HEK293T (cell line): Measurements from ENCODE around the gene CCM2.
"Not testable (repeated sequence)": the region's sequence is repeated elsewhere in the genome, so short reads cannot be mapped to it uniquely, and the experiment has no call there.

Experiments used
- ARNT ChIP-seq: fragments of 450-650 bp; IDR thresholded peaks from 2 replicates; pipeline ENCODE4 v1.6.1; 2017; ENCODE audit warnings: mild to moderate bottlenecking
- BHLHE40 ChIP-seq: fragments of 450-650 bp; IDR thresholded peaks from 2 replicates; pipeline ENCODE4 v1.6.1; 2016; ENCODE audit warnings: mild to moderate bottlenecking, moderate library complexity, borderline replicate concordance
- FOXK2 ChIP-seq: fragments of 450-650 bp; IDR thresholded peaks from 2 replicates; pipeline ENCODE4 v1.6.1; 2016; ENCODE audit warnings: mild to moderate bottlenecking
- SP1 ChIP-seq: fragments of 450-650 bp; IDR thresholded peaks from 2 replicates; pipeline ENCODE4 v1.6.1; 2017
- SUZ12 ChIP-seq: fragments of 450-650 bp; IDR thresholded peaks from 2 replicates; pipeline ENCODE4 v1.6.1; 2016; ENCODE audit warnings: mild to moderate bottlenecking

GRCh38 chr7:45114257-45114656 lies 114.3 kb downstream of the CCM2 start:
- TF ChIP-seq FOXK2, SP1, SUZ12, ARNT, BHLHE40: not testable (repeated sequence)
